HG03571 (cell line): ENCODE measurements around the gene VPS4B.
"Not testable (repeated sequence)": the region's sequence is repeated elsewhere in the genome, so short reads cannot be mapped to it uniquely, and the experiment has no call there.

ENCODE experiments used
- ATAC-seq: cut with Tn5 transposase; IDR thresholded peaks from one replicate; pipeline ENCODE4 v1.9.1; 2021; ENCODE audit not compliant: unreplicated experiment

VPS4B gene

DNA sequence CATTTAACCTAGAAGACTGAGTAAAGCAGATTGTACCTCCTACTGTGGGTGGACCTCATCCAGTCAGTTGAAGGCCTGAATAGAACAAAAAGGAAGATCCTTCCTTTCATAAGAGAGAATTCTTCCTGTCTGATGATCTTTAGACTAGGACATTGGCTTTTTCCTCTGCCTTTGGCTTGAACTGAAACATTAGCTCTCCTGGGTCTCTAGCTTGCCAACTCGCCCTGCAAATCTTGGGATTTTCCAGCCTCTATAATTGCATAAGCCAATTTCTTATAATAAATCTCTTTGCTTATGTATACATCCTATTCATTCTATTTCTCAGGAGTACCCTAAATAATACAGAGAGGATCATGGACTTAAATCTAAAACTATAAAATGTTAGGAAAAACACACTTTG, 49.1 kb downstream of the VPS4B start:
- no peak for ATAC-seq

- ATAC-seq, result no peak
Measured at GRCh38 chr18:63368611-63369010, 53.7 kb downstream of the VPS4B start.

- peak; percentile 86 for ATAC-seq
Measured at GRCh38 chr18:63367053-63367953, 55.0 kb downstream of the VPS4B start, which contains the start of gene KDSR. Gene KDSR (minus strand): TSS chr18:63367206. CDS start chr18:63367118, 88 bp downstream.

- ATAC-seq, result peak; percentile 24
Measured at GRCh38 chr18:63366213-63367052, 55.8 kb downstream of the VPS4B start.

- ATAC-seq, result no peak
Measured at GRCh38 chr18:63365876-63366212, 56.4 kb downstream of the VPS4B start.

- no peak for ATAC-seq
Measured at GRCh38 chr18:63363951-63364350, 58.3 kb downstream of the VPS4B start.

GRCh38 chr18:63363420-63363819, 58.9 kb downstream of the VPS4B start:
- ATAC-seq, result not testable (repeated sequence)

DNA sequence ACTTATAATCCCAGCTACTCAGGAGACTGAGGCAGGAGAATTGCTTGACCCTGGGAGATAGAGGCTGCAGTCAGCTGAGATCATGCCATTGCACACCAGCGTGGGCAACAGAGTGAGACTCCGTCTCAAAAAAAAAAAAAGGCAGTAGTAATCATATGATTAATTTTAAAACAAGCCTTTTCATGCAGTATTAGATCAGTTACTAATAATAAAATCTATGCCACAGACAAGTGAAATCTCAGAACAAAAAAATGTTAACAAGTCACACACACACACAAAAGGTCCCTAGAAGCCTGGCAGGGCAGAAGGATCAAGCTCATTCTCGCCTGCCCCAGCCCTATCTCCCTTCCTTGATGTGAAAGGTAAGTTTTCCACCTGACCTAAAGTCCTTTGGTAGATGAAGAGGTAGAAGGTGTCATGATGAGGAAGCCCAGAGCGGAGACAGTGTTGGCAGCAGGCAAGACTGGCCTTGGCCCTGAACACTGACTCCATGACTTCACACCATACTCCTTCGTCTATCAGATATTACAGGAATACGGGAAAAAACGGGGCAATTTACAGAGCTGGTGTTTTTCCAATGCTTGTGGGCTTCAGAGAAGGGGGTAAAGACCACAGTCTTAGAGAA, 65.9 kb downstream of the VPS4B start:
- ATAC-seq, result no peak

DNA sequence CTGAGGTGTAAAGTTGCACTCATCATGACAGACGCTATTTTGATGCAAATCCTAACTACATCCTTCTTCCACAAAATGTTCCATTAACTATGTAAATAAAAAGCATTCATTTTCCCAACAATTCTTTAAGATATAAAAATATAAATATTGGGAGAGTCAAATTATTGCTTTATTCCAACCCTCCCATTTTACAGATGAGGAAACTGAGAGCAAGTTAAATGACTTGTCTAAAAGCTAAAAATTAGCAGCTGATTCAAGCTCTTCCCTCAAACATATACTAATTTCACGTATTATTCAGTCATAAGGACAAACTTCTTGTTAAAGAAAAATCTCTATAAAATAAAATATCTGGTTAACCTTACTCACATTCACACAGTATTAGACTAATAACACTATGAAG, 72.0 kb downstream of the VPS4B start:
- no peak for ATAC-seq

DNA sequence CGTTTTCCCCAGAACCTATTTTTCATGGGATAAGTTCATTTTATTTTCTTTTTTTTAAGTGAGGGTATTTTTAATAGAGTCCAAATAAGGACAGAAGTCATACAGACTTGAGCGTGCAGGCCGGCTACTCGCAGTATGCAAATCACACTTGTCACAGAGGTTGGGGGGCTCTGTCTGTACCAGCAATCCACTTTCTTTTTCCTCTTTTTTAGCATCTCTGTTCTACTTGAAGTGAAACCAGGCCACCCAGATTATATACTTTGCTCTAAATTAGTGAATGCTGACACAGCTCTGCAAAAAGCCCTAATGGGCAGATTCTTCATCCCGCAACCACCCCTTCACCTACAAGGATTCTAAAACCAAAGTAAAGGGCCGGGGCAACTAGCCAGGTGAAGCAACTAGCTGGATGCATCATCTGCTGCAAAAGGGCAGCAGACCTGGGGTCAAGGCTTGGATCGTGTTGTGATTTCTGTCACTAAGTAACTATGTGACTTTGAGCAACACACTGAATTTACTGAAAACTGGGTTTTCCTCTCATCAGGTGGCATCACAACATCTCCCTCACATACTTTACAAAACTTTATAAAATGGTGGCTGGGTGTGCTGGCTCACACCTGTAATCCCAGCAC, 73.7 kb downstream of the VPS4B start:
- no peak for ATAC-seq

- no peak for ATAC-seq
Measured at GRCh38 chr18:63346480-63347183, 75.6 kb downstream of the VPS4B start.

- ATAC-seq, result no peak
Measured at GRCh38 chr18:63346031-63346430, 76.2 kb downstream of the VPS4B start.

DNA sequence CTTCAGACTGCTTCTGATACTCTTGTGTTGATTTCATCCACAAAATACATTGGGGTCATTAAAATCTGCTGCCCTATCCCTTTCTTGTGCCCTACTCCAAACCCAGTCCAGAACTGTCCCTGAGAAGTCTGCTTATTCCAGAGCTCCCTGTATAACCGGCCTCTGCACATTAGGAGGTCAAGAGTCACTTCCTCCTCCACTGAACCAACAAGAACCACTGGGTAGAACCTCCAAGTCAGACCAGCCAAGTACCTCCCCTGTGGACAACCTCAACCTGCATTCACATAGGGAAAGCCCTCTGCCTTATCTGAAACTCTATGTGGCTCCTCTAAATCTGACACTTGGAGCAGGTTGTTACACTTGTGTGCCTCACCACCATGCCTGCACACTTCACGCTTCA, 77.4 kb downstream of the VPS4B start:
- ATAC-seq, result no peak

- no peak for ATAC-seq
Measured at GRCh38 chr18:63344263-63344662, 78.0 kb downstream of the VPS4B start.

DNA sequence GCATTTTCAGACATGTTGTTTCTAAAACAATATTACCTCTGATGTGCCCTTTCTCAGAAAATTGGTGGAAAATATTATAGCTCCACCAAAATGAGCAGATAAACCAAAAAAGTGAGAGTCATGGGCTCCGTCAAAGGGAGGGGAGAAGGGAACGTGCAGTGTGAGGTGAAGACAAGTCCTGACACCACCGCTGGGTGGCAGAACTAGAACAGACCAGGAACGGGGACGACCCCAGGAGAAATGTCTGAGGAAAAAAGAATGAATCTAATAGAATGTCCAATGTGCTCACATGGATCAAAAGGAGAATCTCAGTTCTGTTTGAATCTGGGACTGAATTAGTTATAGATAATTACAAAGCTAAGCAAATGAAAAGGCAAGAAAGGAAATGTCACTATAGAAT, 80.1 kb downstream of the VPS4B start:
- ATAC-seq, result peak; percentile 71

GRCh38 chr18:63339920-63340484, 82.3 kb downstream of the VPS4B start:
- no peak for ATAC-seq
